ENCODE results near the gene PCNA.

DNA sequence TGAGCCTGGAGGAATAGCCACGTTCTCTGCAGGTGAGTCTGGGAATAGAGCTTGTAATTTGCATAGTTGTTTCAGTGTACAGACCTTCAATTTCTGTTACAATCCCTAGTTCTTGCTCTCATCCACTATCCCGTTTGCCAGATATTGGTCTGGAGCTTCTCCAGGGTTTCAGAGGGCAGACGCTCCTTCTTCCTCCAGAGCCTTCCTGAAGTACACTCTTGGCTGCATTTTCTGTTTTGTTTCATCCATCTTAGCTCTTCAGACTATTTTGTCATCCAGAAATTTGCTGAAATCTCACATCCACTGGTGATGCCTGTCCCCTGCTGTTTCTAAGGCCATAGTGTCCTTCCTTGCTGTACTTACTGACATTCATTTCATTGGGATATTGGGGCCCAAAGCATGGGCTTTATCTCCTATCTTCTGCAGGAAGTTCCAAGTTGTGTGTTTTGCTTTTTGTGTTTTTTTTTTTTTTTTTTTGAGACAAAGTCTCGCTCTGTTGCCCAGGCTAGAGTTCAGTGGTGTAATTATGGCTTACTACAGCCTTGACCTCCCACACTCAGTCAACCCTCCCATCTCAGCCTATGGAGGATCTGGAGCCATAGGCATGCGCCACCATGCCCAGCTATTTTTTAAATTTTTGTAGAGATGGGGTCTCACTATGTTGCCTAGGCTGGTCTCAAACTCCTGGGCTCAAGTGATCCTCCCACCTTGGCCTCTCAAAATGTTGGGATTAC is 25.8 kb upstream of the PCNA start:
- TF ChIP-seq, protein P1, sequence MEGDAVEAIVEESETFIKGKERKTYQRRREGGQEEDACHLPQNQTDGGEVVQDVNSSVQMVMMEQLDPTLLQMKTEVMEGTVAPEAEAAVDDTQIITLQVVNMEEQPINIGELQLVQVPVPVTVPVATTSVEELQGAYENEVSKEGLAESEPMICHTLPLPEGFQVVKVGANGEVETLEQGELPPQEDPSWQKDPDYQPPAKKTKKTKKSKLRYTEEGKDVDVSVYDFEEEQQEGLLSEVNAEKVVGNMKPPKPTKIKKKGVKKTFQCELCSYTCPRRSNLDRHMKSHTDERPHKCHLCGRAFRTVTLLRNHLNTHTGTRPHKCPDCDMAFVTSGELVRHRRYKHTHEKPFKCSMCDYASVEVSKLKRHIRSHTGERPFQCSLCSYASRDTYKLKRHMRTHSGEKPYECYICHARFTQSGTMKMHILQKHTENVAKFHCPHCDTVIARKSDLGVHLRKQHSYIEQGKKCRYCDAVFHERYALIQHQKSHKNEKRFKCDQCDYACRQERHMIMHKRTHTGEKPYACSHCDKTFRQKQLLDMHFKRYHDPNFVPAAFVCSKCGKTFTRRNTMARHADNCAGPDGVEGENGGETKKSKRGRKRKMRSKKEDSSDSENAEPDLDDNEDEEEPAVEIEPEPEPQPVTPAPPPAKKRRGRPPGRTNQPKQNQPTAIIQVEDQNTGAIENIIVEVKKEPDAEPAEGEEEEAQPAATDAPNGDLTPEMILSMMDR (conservative IDR thresholded peaks at IDR 0.05; ENCODE audit: low read length): no peak
- TF ChIP-seq EZH2phosphoT487 (IDR thresholded peaks at IDR 0.05; ENCODE audit: borderline replicate concordance): no peak

All from Loucy (cell line).